T-helper 17 cell (primary cell): ENCODE measurements around the gene ZNF232. TPM values are rescaled to one million over a fixed set of nuclear protein-coding genes. Genes with fewer than 3 reads are reported as not detected.
"Not testable (repeated sequence)": the region's sequence is repeated elsewhere in the genome, so short reads cannot be mapped to it uniquely, and the experiment has no call there.

Experiments
- ATAC-seq: fragments of 150-1000 bp; cut with Tn5 transposase; 2 replicates; pipeline ENCODE4 v1.10.0; 2021; ENCODE audit warnings: mild to moderate bottlenecking, moderate library complexity
- DNase-seq, 3 donors: peaks; one replicate each; pipeline versions ENCODE4 v3.0.0 to v3.0.0-alpha.2; 2020 to 2021
- H3K9me3 ChIP-seq: one replicate; pipeline ENCODE4 v1.7.0; 2013; ENCODE audit warnings: low read length, mild to moderate bottlenecking; ENCODE audit not compliant: control insufficient read depth, poor library complexity, severe bottlenecking
- H3K27ac Mint-ChIP-seq: one replicate; pipeline ENCODE4 v1.8.0; 2022; ENCODE audit warnings: mild to moderate bottlenecking, moderate library complexity, mixed read lengths
- H3K27me3 Mint-ChIP-seq: one replicate; pipeline ENCODE4 v1.8.0; 2022; ENCODE audit warnings: mixed read lengths
- H3K36me3 Mint-ChIP-seq: one replicate; pipeline ENCODE4 v1.8.0; 2022; ENCODE audit warnings: low read depth, mixed read lengths
- H3K4me1 Mint-ChIP-seq: one replicate; pipeline ENCODE4 v1.8.0; 2022; ENCODE audit warnings: mild to moderate bottlenecking, mixed read lengths
- H3K4me3 Mint-ChIP-seq: one replicate; pipeline ENCODE4 v1.8.0; 2022; ENCODE audit warnings: mild to moderate bottlenecking, moderate library complexity, mixed read lengths
- total RNA-seq, 4 donors: library from RNA in 2 of 4; stranded (reverse) in 2 of 4; gene quantifications; one replicate each; pipeline ENCODE4 v1.2.3 and lab custom pipeline; 2022 to 2026

The ZNF232 gene
- total RNA-seq, 2 donors from 2014 or later, result 3.4 to 4.1 TPM

DNA sequence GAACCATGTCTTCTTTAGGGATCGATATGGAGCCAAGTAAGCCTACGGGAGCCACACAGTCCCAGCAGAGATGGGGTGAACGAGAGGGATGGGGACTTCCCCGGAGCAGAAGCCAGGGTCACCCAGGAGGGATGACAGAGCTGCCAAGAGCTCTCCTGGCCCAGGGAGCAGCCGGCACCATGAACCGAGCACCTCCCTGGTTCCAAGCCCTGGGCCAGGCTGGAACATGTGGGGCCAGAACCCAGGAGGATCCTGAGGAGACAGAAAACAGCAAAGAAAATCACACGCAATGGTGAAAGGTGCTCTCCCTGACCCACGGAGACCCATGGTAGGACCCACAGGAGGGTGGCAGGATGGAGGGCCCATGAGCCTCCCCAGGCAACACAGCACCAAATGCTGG, 22.3 kb upstream of the ZNF232 start:
- DNase-seq, H3K27ac Mint-ChIP-seq, ATAC-seq, H3K36me3 Mint-ChIP-seq, H3K9me3 ChIP-seq, H3K4me1 Mint-ChIP-seq, H3K4me3 Mint-ChIP-seq: not testable (repeated sequence)
- H3K27me3 Mint-ChIP-seq, result peaks cover 10% of the 10 kb centered on the region

DNA sequence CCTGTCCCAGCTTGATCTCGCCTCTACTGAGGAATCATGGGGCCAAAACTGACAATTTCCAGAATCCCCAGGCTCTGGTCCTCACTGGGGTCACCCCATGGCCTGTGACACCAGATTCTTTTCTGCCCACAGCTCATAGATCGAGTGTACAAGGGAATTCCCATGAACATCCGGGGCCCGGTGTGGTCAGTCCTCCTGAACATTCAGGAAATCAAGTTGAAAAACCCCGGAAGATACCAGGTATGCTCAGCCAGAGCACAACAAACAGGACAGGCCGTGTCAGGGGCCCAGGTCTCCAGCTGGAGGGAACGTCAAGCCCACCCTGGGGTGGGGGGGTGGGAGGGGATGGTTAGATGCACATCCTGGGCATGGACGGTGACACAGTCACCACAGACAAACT, 21.6 kb upstream of the ZNF232 start:
- H3K4me1 Mint-ChIP-seq, result peaks cover 4% of the 10 kb centered on the region
- H3K9me3 ChIP-seq, result no peaks in the 10 kb centered on the region
- DNase-seq, result no peak
- H3K27me3 Mint-ChIP-seq, result peaks cover 10% of the 10 kb centered on the region
- H3K36me3 Mint-ChIP-seq, result no peaks in the 10 kb centered on the region
- no peak for ATAC-seq
- no peak overlapping the region for H3K4me3 Mint-ChIP-seq
- H3K27ac Mint-ChIP-seq, result no peak overlapping the region

GRCh38 chr17:5132503-5133225, 21.0 kb upstream of the ZNF232 start:
- ATAC-seq, H3K27ac Mint-ChIP-seq, DNase-seq, H3K4me3 Mint-ChIP-seq, H3K9me3 ChIP-seq, H3K36me3 Mint-ChIP-seq, H3K4me1 Mint-ChIP-seq: not testable (repeated sequence)
- H3K27me3 Mint-ChIP-seq, result peaks cover 10% of the 10 kb centered on the region

- not testable (repeated sequence) for H3K4me1 Mint-ChIP-seq, ATAC-seq, H3K36me3 Mint-ChIP-seq, H3K27ac Mint-ChIP-seq, DNase-seq, H3K9me3 ChIP-seq, H3K4me3 Mint-ChIP-seq
- peaks cover 18% of the 10 kb centered on the region for H3K27me3 Mint-ChIP-seq
Measured at GRCh38 chr17:5131799-5132502, 20.3 kb upstream of the ZNF232 start.

DNA sequence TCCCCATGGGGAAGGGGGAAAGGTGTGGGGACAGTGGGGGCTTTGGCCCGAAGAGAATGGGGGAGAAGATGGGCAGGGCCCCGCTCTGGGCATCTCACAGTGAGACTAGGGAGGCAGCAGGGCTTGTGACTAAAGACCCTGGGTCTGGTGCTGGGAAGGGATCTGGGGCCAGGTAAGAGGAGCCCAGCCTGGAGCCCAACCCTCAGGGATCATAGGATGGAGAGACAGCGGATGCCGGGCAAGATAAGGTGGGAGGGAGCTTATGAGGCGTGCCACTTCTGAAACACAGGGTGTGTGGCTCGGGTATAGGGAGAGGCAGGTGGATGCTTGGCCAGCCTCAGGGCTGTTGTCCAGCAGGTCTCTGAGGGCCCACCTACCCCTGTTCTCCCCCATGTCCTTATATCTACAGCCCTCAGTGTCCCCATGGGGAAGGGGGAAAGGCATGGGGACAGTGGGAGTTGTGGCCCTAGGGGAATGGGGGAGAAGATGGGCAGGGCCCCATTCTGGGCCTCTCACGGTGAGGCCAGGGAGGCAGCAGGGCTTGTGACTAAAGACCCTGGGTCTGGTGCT, 19.6 kb upstream of the ZNF232 start:
- H3K9me3 ChIP-seq, result no peaks in the 10 kb centered on the region
- Mint-ChIP-seq H3K4me3 (no peak overlapping the region), H3K36me3 (peaks cover 2% of the 10 kb centered on the region), H3K27me3 (peaks cover 23% of the 10 kb centered on the region), H3K27ac (no peak overlapping the region), H3K4me1 (peaks cover 4% of the 10 kb centered on the region)
- no peak for ATAC-seq
- DNase-seq, result no peak

GRCh38 chr17:5130687-5131086, 19.0 kb upstream of the ZNF232 start:
- not testable (repeated sequence) for ATAC-seq, H3K4me3 Mint-ChIP-seq, H3K27ac Mint-ChIP-seq, DNase-seq, H3K9me3 ChIP-seq, H3K4me1 Mint-ChIP-seq, H3K36me3 Mint-ChIP-seq
- H3K27me3 Mint-ChIP-seq, result peaks cover 28% of the 10 kb centered on the region

- not testable (repeated sequence) for DNase-seq, ATAC-seq
Measured at GRCh38 chr17:5130261-5130660, 18.6 kb upstream of the ZNF232 start.

DNA sequence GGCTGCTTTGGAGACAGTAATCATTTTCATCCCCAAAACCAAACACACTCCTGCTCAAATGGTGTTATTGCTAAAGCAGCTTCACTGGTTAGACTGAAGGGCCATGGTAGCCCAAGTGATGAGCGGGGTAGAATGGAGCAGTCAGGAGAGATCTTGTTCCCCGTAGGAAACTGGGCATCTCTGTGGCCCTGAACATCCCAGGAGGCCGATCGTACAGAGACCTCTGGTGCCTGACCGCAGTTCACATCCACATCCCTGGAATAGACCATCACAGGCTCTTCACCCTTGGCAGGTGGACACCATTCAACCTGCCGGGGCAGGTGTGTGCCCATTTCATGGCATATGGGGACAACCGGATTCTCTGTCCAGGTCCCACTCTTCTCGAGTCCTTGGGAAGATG, 18.1 kb upstream of the ZNF232 start:
- H3K4me1 Mint-ChIP-seq, H3K9me3 ChIP-seq, H3K4me3 Mint-ChIP-seq, H3K27ac Mint-ChIP-seq, ATAC-seq, DNase-seq, H3K36me3 Mint-ChIP-seq: not testable (repeated sequence)
- peaks cover 30% of the 10 kb centered on the region for H3K27me3 Mint-ChIP-seq

More at GRCh38 chr17:5130261-5130660, 18.6 kb upstream of the ZNF232 start:
- not testable (repeated sequence) for H3K4me1 Mint-ChIP-seq, H3K9me3 ChIP-seq, H3K27ac Mint-ChIP-seq, H3K4me3 Mint-ChIP-seq, H3K36me3 Mint-ChIP-seq
- peaks cover 29% of the 10 kb centered on the region for H3K27me3 Mint-ChIP-seq

DNA sequence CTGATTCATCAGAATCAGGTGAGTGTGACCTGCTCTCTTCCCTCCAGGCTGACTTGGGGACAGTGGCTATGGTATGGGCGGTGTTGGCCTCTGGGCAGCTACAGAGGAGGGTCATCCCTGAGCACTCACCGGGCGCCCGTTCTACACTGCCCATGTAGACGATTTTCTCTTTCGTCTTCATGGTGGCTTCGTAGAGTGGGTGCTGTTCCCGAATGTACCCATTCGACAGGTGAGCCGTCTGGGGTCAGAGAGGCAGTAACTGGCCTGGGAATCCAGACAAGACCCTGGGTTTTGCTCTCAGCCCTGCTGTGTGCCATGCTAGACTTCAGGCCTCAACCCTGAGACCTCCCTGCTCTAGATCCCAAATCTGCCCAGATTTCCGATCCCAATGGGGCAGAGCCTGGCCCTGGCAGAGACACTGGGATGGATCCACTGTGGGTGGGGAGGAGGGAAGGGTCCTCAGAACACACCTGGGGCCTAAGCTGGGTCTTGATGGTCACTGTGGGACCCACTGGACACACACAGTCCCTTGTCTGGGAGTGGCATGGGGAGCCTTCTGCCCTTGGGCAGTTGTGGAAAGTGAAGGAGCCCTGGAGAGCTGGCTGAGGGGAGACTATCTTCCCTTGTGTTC, 17.3 kb upstream of the ZNF232 start:
- H3K36me3 Mint-ChIP-seq, result peaks cover 4% of the 10 kb centered on the region
- H3K9me3 ChIP-seq, result no peaks in the 10 kb centered on the region
- H3K4me1 Mint-ChIP-seq, result peaks cover 2% of the 10 kb centered on the region
- H3K27ac Mint-ChIP-seq, result no peak overlapping the region
- DNase-seq (no peak), ATAC-seq (no peak)
- peaks cover 31% of the 10 kb centered on the region for H3K27me3 Mint-ChIP-seq
- no peak overlapping the region for H3K4me3 Mint-ChIP-seq

DNA sequence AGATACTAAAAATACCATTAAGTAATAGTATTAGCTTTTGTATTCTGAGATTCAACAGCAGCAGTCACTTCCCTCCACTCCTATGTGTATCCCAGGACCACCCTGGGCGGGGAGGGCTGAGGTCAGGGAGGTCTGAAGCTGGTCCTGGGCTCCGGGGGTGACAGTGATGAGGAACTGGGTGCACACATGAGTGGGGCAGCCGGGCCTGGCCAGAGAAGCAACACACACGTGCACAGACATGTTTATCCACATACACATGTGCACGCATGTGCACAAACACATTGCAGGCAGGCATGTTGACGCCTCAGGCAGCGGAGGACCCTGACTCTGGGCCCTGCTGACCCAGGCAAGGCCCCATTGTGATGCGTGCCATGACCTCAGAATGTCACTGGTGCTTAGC, 16.7 kb upstream of the ZNF232 start:
- not testable (repeated sequence) for H3K4me3 Mint-ChIP-seq, DNase-seq, H3K4me1 Mint-ChIP-seq, H3K9me3 ChIP-seq, H3K36me3 Mint-ChIP-seq, ATAC-seq, H3K27ac Mint-ChIP-seq
- peaks cover 32% of the 10 kb centered on the region for H3K27me3 Mint-ChIP-seq

- Mint-ChIP-seq H3K36me3 (peaks cover 4% of the 10 kb centered on the region), H3K4me1 (no peaks in the 10 kb centered on the region), H3K27me3 (peaks cover 32% of the 10 kb centered on the region), H3K27ac (no peak overlapping the region), H3K4me3 (no peak overlapping the region)
- ATAC-seq, result no peak
- no peak for DNase-seq
- no peaks in the 10 kb centered on the region for H3K9me3 ChIP-seq
Measured at GRCh38 chr17:5127910-5128309, 16.2 kb upstream of the ZNF232 start.

- no peak overlapping the region for H3K4me3 Mint-ChIP-seq
- H3K27ac Mint-ChIP-seq, result no peak overlapping the region
- ATAC-seq, result no peak
- no peak for DNase-seq
- H3K4me1 Mint-ChIP-seq, result peaks cover 2% of the 10 kb centered on the region
- no peaks in the 10 kb centered on the region for H3K9me3 ChIP-seq
- H3K27me3 Mint-ChIP-seq, result peaks cover 36% of the 10 kb centered on the region
- H3K36me3 Mint-ChIP-seq, result peaks cover 4% of the 10 kb centered on the region
Measured at GRCh38 chr17:5126719-5127488, 15.2 kb upstream of the ZNF232 start.

GRCh38 chr17:5124896-5125295, 13.2 kb upstream of the ZNF232 start:
- not testable (repeated sequence) for ATAC-seq, H3K9me3 ChIP-seq, DNase-seq, H3K27ac Mint-ChIP-seq, H3K4me1 Mint-ChIP-seq, H3K4me3 Mint-ChIP-seq, H3K36me3 Mint-ChIP-seq
- H3K27me3 Mint-ChIP-seq, result peaks cover 56% of the 10 kb centered on the region
